CD4-positive, alpha-beta T cell treated with Interleukin-12 subunit alpha and Interleukin-12 subunit beta, for 1 hour (primary cell): ENCODE data around the gene SHROOM3.
"Not testable (repeated sequence)": the region's sequence is repeated elsewhere in the genome, so short reads cannot be mapped to it uniquely, and the experiment has no call there.

Experiments used
- DNase-seq: peaks from one replicate; pipeline ENCODE4 v3.0.0-alpha.2; 2020

The SHROOM3 gene

DNA sequence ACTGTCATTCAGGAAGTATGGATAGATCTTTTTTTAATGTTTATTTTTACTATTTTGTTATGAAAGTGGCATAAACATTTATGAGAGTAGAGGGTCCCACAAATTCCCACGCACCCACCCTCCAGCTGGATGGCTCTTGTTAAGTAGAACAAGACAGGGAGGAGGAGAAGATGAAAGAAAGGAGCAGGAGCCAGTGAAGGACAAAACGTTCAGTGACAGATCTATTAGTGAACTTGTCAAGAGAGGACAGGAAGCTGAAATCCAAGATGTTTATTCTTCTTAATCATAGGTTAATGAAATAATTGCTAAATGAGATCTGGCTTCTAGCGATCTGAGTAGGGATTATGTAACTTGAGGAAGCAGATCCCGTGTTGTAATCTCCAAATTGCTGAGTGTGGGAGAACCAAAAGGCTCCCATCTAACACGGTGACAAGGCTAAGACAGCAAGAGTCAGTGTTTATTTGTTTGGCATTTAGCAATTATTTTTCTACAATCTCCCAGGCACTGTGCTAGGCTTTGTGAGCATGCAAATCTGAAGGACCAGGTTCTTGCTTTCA, 162.5 kb downstream of the SHROOM3 start:
- no peak for DNase-seq

DNA sequence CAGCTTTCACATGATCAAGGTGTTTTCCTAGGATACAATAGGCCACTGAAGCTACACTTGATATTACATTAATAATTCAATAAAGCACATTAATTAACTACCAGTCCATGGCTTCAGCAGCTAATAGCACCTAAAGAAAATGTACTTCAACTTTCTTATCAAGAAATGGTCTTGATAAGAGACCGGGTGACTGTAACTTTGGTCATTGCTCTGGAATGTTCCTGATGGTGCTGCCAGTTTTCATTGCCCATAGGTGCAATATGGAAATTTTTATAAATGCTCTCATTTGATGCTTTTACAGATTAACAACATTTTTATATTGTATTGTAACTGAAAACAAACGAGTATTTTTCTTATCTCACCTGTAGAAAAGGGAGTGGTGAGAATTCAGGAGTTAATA, 165.4 kb downstream of the SHROOM3 start:
- DNase-seq: no peak

DNA sequence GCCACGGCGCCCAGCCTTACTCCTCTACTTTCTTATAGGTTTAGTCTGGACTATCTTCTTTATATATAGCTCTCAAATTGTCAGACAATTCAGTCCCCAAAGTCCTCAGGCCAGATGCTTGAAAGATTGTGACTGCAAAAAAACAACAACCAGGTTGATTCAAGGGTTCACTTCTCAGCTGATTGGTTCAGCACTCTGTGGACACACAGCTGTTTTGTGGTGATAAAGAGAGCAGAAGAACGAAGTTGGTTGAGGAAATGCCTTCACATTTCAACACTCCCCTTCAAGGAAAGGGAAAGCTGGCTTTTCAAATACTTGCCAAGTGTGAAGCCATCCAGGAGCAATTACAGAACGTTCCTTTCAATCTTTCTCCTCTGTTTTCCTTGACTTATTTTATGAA, 166.8 kb downstream of the SHROOM3 start:
- DNase-seq: no peak

GRCh38 chr4:76605099-76605563, 170.1 kb downstream of the SHROOM3 start:
- no peak for DNase-seq

DNA sequence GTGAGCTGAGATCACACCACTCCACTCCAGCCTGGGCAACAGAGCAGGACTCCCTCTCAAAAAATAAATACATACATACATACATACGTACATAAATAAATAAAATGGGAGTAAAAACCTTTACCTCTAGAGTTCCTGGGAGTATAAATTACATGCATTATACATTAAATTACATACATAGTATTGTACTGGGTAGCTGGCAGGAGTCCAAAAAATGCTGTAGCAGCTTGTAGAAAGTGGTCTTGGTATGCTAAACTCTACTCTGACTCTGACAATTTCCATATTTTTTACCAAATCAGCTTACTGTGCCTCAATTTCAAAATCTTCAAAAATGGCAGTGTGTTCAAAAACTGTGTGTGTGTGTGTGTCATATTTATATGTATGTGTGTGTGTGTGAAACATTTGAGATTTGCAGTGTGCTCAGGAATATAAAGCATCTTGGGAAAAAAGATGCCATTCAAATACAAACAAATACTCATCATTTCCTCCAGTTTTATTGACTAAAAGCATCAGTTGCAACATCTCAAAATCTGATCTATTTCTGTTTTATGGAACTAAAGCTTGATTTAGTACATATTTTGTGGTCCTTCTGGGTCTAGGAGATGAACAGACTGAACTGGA, 171.7 kb downstream of the SHROOM3 start:
- DNase-seq: no peak

- no peak for DNase-seq
Measured at GRCh38 chr4:76607266-76607799, 172.3 kb downstream of the SHROOM3 start.

GRCh38 chr4:76607846-76608245, 172.8 kb downstream of the SHROOM3 start:
- no peak for DNase-seq

DNA sequence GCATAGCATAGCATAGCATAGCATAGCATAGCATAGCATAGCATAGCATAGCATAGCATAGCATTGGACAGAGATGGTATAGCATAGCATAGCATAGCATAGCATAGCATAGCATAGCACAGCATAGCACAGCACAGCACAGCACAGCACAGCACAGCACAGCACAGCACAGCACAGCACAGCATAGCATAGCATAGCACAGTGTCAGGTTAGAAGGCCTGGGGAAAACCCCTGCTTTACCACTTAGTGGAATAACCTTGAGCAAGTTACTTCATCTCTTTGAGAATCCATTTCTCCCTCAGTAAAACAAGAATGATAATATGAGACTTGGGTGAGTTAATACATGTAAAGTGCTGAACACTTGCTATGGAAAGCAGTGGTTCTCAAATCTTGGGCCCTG, 173.5 kb downstream of the SHROOM3 start:
- DNase-seq: not testable (repeated sequence)

DNA sequence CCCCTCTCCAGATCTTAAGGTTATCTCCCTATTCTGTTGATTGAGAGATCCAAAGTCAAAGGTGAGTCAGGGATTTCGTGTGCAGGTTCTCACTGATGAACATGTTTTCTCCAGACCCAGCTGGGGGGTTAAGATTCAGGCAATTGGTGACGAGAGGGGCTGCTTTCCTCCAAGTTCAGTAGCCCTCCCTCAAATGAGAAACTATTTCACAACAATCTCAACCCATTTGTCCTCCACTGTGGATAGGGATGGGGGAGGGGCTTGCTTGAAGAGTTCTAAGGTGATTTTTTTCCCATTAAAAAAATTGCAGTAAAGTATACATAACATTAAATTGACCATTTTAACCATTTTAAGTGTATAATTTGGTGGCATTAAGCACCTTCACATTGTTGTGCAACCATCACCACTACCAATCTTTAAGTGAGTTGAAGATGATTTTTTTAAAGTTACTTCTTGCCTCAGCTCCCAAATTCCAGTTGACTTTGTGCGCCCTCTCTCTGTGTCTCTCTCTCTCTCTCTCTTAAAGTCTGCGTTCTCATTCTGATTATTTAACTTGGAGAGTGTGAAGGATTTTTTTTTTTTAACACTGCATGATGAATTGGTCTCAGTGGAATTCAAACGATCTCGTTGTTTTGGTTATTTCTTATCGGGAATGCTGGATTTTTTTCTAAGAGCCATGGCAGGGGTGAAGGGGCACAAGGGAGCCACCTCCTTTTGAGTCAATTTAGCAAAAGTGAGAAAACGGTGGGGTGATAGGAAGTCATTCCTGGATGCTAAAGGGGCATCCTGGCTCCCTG, 175.9 kb downstream of the SHROOM3 start:
- no peak for DNase-seq

DNA sequence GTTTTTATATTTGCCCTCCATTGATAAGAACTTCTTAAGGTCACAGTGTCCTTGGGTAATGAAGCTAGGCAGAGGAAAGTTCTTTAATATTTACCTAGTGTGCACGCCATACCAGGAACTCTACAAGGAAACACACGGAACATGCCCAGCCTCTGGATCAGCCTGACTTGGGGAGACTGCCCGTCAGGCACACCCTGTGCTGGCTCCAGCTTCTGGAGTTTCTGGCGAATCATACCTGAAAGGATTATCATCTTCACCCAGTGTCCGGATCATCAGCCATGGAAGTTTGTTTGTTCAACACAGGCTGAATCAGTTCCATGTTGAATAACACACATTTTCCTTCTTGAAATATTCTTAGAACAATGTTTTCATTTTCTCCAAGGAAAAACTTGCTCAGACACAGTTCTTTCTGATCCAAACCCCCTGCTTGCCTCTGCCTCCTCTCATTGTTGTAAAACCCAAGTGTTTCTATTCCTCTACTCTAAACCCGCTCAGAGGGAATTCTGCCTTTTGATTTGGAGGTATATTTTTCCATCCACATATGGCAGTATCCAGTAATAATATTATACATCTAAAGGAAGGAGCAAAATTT, 176.7 kb downstream of the SHROOM3 start:
- DNase-seq: no peak

DNA sequence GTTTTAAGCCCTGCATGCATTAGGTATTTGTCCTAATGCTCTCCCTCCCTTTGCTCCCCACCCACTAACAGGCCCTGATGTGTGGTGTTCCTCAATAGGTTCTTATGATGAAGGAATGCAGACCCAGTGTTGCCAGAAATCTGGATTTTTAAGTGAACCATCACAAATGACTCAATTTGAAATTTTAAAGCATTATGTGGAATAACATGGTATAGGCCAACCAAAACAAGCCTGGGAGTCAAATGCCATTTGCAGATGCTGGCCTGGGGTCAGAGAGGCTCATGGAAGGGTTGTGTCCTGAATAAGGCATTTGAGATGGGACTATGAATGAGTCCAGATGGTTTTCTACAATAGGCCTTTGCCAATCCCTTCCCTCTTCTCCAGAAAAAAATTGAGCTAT, 179.6 kb downstream of the SHROOM3 start:
- no peak for DNase-seq

GRCh38 chr4:76615999-76616398, 181.0 kb downstream of the SHROOM3 start:
- DNase-seq: no peak

GRCh38 chr4:76616526-76616925, 181.5 kb downstream of the SHROOM3 start:
- no peak for DNase-seq

GRCh38 chr4:76620723-76621468, 185.9 kb downstream of the SHROOM3 start:
- no peak for DNase-seq

DNA sequence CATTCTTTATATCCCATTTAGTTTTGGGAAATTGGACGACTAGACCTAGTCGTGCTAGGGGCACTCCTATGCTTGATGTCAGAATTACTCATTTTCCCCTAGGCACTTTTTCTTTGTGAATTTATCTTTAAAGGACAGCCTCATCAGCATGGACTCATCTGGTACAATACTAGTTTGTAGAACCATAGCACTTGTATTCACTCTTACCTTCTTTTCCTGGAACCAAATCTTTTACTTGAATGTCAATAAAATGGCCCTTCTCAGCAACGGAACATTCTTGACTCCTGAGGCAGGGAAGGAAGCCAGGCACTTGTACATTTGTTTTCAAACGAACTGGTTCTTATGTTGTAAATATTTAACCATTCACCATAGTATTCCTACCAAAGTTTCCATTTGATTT, 187.1 kb downstream of the SHROOM3 start:
- no peak for DNase-seq

- DNase-seq: no peak
Measured at GRCh38 chr4:76622717-76623116, 187.7 kb downstream of the SHROOM3 start.

GRCh38 chr4:76623217-76624045, 188.4 kb downstream of the SHROOM3 start:
- no peak for DNase-seq

- DNase-seq: no peak
Measured at GRCh38 chr4:76624241-76624681, 189.2 kb downstream of the SHROOM3 start.

DNA sequence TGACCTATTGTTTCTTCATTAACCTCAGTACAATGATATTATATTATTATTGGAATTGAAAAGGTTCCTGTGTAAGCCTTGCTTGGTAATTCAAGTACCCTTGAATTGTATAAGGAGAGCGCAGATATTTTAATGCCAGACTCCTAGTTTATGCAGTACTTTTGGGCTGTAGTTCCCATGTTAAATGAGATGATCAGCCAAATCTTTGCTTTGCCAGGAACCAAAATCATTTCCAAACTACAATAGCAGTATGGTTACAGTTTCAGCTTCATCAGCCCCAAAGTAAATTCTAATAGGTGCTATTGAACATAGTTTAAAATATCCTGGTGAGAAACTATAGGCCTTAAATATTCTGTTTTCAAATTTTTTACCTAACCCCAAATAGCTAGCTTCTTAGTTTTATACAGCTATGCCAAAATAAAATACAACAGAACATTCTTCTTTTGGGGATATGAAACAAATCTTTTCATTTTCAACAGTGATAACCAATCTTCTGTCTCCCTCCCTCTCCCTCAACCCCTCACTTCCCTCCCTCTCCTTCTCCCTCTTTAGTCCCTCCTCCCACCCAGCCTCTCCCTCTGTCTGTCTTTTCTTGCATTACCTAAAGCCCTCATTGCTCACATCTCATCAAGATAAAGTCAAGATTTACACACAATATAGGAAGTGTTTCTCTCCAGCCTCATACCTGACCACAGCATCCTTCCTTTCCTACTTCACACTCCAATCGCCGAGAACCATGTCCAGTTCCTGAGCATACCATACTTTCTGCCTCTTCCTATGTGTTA, 190.1 kb downstream of the SHROOM3 start:
- DNase-seq: no peak

DNA sequence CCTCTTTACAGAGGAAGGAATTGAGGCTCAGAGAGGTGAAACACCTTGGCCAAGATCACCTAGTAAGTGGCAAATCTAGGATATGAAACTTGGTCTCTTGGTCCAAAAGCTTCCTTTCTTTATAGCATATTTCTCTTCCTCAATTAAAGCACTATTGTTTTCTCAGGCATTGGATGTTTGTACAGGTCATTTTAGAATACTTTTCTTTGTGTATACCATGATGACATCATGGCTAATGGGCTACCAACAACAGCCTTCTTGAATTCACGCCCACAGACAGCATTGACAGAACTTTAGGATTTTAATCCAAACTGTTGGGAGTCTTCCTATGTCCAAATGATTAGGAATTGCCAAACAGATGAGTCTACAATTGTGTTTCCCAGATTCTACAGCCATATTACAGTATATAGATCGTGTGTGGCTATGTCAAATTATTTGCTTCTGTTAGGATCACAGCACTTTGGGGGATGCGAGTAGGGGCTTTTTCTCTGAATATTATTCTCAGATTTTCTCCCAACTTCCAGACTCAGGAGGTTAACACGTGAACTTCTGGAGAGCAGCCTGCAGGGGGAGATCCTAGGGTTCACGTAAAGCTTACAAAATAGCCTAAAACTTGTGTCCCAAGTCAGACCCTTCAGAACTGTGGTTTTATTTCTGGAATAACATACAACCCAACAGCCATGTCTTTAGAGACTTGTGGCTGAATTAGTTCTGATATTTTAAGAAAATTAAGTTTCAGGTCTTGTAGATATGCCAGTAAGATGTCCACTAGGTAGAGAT, 191.8 kb downstream of the SHROOM3 start:
- DNase-seq: no peak
